ENCODE measurements around the gene DNAH10. TPM values are rescaled to one million over a fixed set of nuclear protein-coding genes. Genes with fewer than 3 reads are reported as not detected.

Gene DNAH10
- total RNA-seq, 1 experiment from 2014 or later = 0.09 TPM

- peaks cover 3% of the 10 kb centered on the region; the same call in 1 of the 2 replicates for H3K36me3 Mint-ChIP-seq
- H3K27me3 Mint-ChIP-seq (ENCODE audit: low read depth) = peaks cover 12% of the 10 kb centered on the region
- no peaks in the 10 kb centered on the region for H3K4me1 Mint-ChIP-seq
- ChIA-PET CTCF (interaction anchor here (1.2 kb wide), 1 partner anchor 101 kb away, joined by 3 read pairs; no protein-coding TSS in a partner anchor), POLR2A (no interaction called here)
- no peak overlapping the region for H3K27ac Mint-ChIP-seq
- no peak for DNase-seq (ENCODE audit: low spot score)
- ATAC-seq = no peak
- TF ChIP-seq TEAD1 (CRISPR knock-in tag; IDR thresholded peaks at IDR 0.05) (no peak), MAX (CRISPR knock-in tag; IDR thresholded peaks at IDR 0.05) (no peak), CBFB (CRISPR knock-in tag; IDR thresholded peaks at IDR 0.05; ENCODE audit: low read depth) (no peak)
- peaks cover 6% of the 10 kb centered on the region; the same call in 1 of the 2 replicates for H3K9me3 Mint-ChIP-seq
- no peak overlapping the region for H3K4me3 Mint-ChIP-seq
Observed at GRCh38 chr12:123942911-123943648, 181.0 kb downstream of the DNAH10 start.

GRCh38 chr12:123943816-123944215 lies 181.7 kb downstream of the DNAH10 start:
- peaks cover 3% of the 10 kb centered on the region; the same call in 1 of the 2 replicates for H3K36me3 Mint-ChIP-seq
- CTCF ChIA-PET = no interaction called here
- peaks cover 6% of the 10 kb centered on the region; the same call in 1 of the 2 replicates for H3K9me3 Mint-ChIP-seq
- peaks cover 15% of the 10 kb centered on the region for H3K27me3 Mint-ChIP-seq (ENCODE audit: low read depth)
- TF ChIP-seq ZMAT4 (CRISPR knock-in tag; IDR thresholded peaks at IDR 0.05) (no peak), ATF3 (CRISPR knock-in tag; conservative IDR thresholded peaks at IDR 0.05) (no peak), CTCF (IDR thresholded peaks at IDR 0.05) (no peak), TP53 (CRISPR knock-in tag; IDR thresholded peaks at IDR 0.05) (no peak), ARID4B (CRISPR knock-in tag; IDR thresholded peaks at IDR 0.05; ENCODE audit: borderline replicate concordance) (no peak), USF1 (CRISPR knock-in tag; IDR thresholded peaks at IDR 0.05) (no peak), AFF4 (CRISPR knock-in tag; IDR thresholded peaks at IDR 0.05; ENCODE audit: borderline replicate concordance) (no peak), RORB (CRISPR knock-in tag; IDR thresholded peaks at IDR 0.05) (no peak), ZNF416 (CRISPR knock-in tag; IDR thresholded peaks at IDR 0.05) (no peak), MLX (CRISPR knock-in tag; IDR thresholded peaks at IDR 0.05) (no peak), GABPB1 (CRISPR knock-in tag; IDR thresholded peaks at IDR 0.05) (no peak), PRRX2 (CRISPR knock-in tag; IDR thresholded peaks at IDR 0.05) (no peak), NR1H2 (CRISPR knock-in tag; IDR thresholded peaks at IDR 0.05) (no peak)
- no peak overlapping the region for H3K27ac Mint-ChIP-seq
- no peak for DNase-seq (ENCODE audit: low spot score)
- H3K4me3 Mint-ChIP-seq = no peak overlapping the region
- no peak for ATAC-seq
- H3K4me1 Mint-ChIP-seq = no peaks in the 10 kb centered on the region
- POLR2A ChIA-PET = no interaction called here
